ENCODE measurements around the gene ZBTB25. TPM values are rescaled to one million over a fixed set of nuclear protein-coding genes. Genes with fewer than 3 reads are reported as not detected.

The ZBTB25 gene
- total and polyA plus RNA-seq, 10 donors = 5.0 to 27.5 (median 17.6) TPM

- no peak for DNase-seq
- TF ChIP-seq POLR2AphosphoS5 (IDR thresholded peaks at IDR 0.05) (no peak), POLR2A (IDR thresholded peaks at IDR 0.05) (no peak), CTCF (IDR thresholded peaks at IDR 0.05 in 8 of 11, conservative IDR thresholded peaks at IDR 0.05 in 3 of 11) (no peak)
- Histone ChIP-seq H3K27ac (no peak overlapping the region), H3K4me3 (no peak overlapping the region), H3K36me3 (peaks cover 0 to 92% (median 35%) of the 10 kb centered on the region in 6 donors), H3K27me3 (replicated peaks in 1 of 7) (no peaks in the 10 kb centered on the region), H3K9me3 (no peaks in the 10 kb centered on the region), H3K4me1 (peaks cover 0 to 17% (median 0%) of the 10 kb centered on the region in 6 donors)
- intact Hi-C loops (cut with DNase I; ENCODE audit: low total_unique reads) = no loop called here
- 77 to 99% (median 88%) methylated on average over 5 of the region's 5 CpGs for WGBS, 5 donors
Measured at GRCh38 chr14:64488590-64489099, 15.0 kb downstream of the ZBTB25 start.

- Histone ChIP-seq H3K27me3 (replicated peaks in 1 of 7) (no peaks in the 10 kb centered on the region), H3K36me3 (peaks cover 0 to 45% (median 2%) of the 10 kb centered on the region in 6 donors), H3K27ac (no peak overlapping the region), H3K9me3 (no peaks in the 10 kb centered on the region), H3K4me1 (peaks cover 0 to 4% (median 0%) of the 10 kb centered on the region in 6 donors), H3K4me3 (no peak overlapping the region)
- no peak for DNase-seq
- TF ChIP-seq CTCF (IDR thresholded peaks at IDR 0.05 in 8 of 11, conservative IDR thresholded peaks at IDR 0.05 in 3 of 11) = peak in 9 of 11 experiments; percentile 8 to 58 (median 46)
- no peak for TF ChIP-seq POLR2AphosphoS5 (IDR thresholded peaks at IDR 0.05)
- intact Hi-C loops (cut with DNase I; ENCODE audit: low total_unique reads) = loop anchor here (5.0 to 10.0 kb wide), 2 partner anchors 46 to 134 kb away; no protein-coding TSS in a partner anchor
Measured at GRCh38 chr14:64478634-64479250, 24.9 kb downstream of the ZBTB25 start.

GRCh38 chr14:64476438-64476837 is 27.2 kb downstream of the ZBTB25 start:
- peaks cover 0 to 4% (median 0%) of the 10 kb centered on the region in 6 donors for H3K4me1 ChIP-seq
- peaks cover 0 to 30% (median 2%) of the 10 kb centered on the region in 6 donors for H3K36me3 ChIP-seq
- no peak overlapping the region for H3K27ac ChIP-seq
- 93 to 98% (median 94%) methylated on average over 8 of the region's 8 CpGs for WGBS, 5 donors
- no peak for DNase-seq
- no peak for TF ChIP-seq POLR2A (IDR thresholded peaks at IDR 0.05)
- no peak for TF ChIP-seq POLR2AphosphoS5 (IDR thresholded peaks at IDR 0.05)
- no peak for TF ChIP-seq CTCF (IDR thresholded peaks at IDR 0.05 in 8 of 11, conservative IDR thresholded peaks at IDR 0.05 in 3 of 11)
- no peaks in the 10 kb centered on the region for H3K27me3 ChIP-seq (replicated peaks in 1 of 7)
- H3K9me3 ChIP-seq = no peaks in the 10 kb centered on the region
- H3K4me3 ChIP-seq = no peak overlapping the region
- intact Hi-C loops (cut with DNase I; ENCODE audit: low total_unique reads) = loop anchor here (5.0 to 10.0 kb wide), 2 partner anchors 44 to 132 kb away; no protein-coding TSS in a partner anchor

- 90 to 91% (median 90%) methylated on average over 8 of the region's 8 CpGs for WGBS, 5 donors
Measured at GRCh38 chr14:64475585-64476273, 27.9 kb downstream of the ZBTB25 start.

More at GRCh38 chr14:64475585-64476273, 27.9 kb downstream of the ZBTB25 start:
- TF ChIP-seq POLR2AphosphoS5 (IDR thresholded peaks at IDR 0.05) = no peak
- no peak for TF ChIP-seq CTCF (IDR thresholded peaks at IDR 0.05 in 8 of 11, conservative IDR thresholded peaks at IDR 0.05 in 3 of 11)
- TF ChIP-seq POLR2A (IDR thresholded peaks at IDR 0.05) = no peak
- intact Hi-C loops (cut with DNase I; ENCODE audit: low total_unique reads) = loop anchor here (5.0 to 10.0 kb wide), 2 partner anchors 43 to 131 kb away; no protein-coding TSS in a partner anchor
- H3K4me3 ChIP-seq = no peak overlapping the region
- peaks cover 0 to 23% (median 2%) of the 10 kb centered on the region in 6 donors for H3K36me3 ChIP-seq
- H3K9me3 ChIP-seq = no peaks in the 10 kb centered on the region
- no peak for DNase-seq
- H3K27ac ChIP-seq = no peak overlapping the region
- H3K4me1 ChIP-seq = peaks cover 0 to 4% (median 0%) of the 10 kb centered on the region in 6 donors
- no peaks in the 10 kb centered on the region for H3K27me3 ChIP-seq (replicated peaks in 1 of 7)

All from spleen (tissue), 11 donors.